ENCODE results near the gene PLCB3. TPM values are rescaled to one million over a fixed set of nuclear protein-coding genes. Genes with fewer than 3 reads are reported as not detected.
"Not testable (repeated sequence)": the region's sequence is repeated elsewhere in the genome, so short reads cannot be mapped to it uniquely, and the experiment has no call there.

Gene PLCB3
- polyA plus RNA-seq, 1 experiment: 30.2 TPM

DNA sequence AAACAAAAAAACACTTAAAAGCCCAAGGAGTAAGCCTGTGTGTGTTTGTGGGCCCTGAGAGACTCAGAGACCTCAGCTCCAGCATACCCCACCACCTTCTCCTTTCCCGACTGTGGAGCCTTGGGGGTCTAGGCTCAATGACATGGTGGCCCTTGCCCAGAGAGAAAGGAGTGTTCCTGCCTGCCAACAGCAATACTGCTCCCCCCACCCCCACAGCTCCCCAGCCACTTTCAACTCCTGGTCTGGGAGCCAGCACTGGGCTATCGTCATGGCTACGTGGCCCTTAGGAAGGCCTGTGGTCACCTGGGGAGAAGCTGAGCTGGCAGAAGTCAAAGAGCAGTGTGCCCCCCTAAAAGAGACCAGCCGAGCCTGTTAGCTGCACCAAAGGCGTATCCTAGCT lies 7.2 kb upstream of the PLCB3 start:
- H3K4me3 ChIP-seq (ENCODE audit: low read depth, low read length): no peak overlapping the region
- TF ChIP-seq, protein P1, sequence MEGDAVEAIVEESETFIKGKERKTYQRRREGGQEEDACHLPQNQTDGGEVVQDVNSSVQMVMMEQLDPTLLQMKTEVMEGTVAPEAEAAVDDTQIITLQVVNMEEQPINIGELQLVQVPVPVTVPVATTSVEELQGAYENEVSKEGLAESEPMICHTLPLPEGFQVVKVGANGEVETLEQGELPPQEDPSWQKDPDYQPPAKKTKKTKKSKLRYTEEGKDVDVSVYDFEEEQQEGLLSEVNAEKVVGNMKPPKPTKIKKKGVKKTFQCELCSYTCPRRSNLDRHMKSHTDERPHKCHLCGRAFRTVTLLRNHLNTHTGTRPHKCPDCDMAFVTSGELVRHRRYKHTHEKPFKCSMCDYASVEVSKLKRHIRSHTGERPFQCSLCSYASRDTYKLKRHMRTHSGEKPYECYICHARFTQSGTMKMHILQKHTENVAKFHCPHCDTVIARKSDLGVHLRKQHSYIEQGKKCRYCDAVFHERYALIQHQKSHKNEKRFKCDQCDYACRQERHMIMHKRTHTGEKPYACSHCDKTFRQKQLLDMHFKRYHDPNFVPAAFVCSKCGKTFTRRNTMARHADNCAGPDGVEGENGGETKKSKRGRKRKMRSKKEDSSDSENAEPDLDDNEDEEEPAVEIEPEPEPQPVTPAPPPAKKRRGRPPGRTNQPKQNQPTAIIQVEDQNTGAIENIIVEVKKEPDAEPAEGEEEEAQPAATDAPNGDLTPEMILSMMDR (IDR thresholded peaks at IDR 0.05; ENCODE audit: insufficient read depth, low read depth, low read length): no peak
- peaks cover 11% of the 10 kb centered on the region for H3K36me3 ChIP-seq (ENCODE audit: control insufficient read depth, insufficient read depth, low read length)
- CTCF ChIA-PET: interaction anchor here (1.0 to 2.0 kb wide), 5 partner anchors 11 to 111 kb away, joined by 3 to 10 read pairs (median 5); no protein-coding TSS in a partner anchor
- POLR2A ChIA-PET: interaction anchor here (1.1 kb wide), 1 partner anchor 59 kb away, joined by 3 read pairs; the partner anchor contains the start of gene STIP1
- H3K27me3 ChIP-seq (ENCODE audit: control insufficient read depth, insufficient read depth, low read length): no peaks in the 10 kb centered on the region
- no peak for DNase-seq (ENCODE audit: low read depth)

DNA sequence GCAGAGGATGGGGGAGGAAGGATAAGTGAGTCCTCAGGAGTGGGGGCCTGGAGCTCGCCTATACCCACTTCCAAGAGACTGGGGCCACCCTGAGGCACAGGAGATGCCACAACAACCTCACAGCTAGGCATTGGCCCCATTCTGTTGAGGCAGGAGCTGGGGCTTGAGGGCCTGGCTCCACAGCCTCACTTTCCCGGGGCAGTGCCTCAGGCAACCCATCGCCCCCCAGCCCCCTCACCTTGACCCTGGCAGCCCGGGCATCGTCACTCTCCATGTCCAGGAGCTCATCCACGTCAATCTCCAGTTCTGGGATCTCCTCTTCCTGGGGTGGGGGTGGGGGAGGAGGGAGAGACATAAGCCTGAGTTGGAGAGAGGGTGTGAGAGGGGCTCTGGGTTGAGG lies 6.4 kb upstream of the PLCB3 start:
- H3K36me3 ChIP-seq (ENCODE audit: control insufficient read depth, insufficient read depth, low read length): peaks cover 11% of the 10 kb centered on the region
- peak overlapping the region; percentile 94 for H3K4me3 ChIP-seq (ENCODE audit: low read depth, low read length)
- no peaks in the 10 kb centered on the region for H3K27me3 ChIP-seq (ENCODE audit: control insufficient read depth, insufficient read depth, low read length)
- CTCF ChIA-PET: interaction anchor here (1.0 to 8.2 kb wide), 6 partner anchors 24 to 110 kb away, joined by 5 to 92 read pairs (median 6); partner anchors contain the start of genes CATSPERZ, ESRRA and FERMT3
- DNase-seq (ENCODE audit: low read depth): no peak
- POLR2A ChIA-PET: interaction anchor here (0.7 kb wide), 1 partner anchor 60 kb away, joined by 3 read pairs; no protein-coding TSS in a partner anchor
- TF ChIP-seq, protein P1 (IDR thresholded peaks at IDR 0.05; ENCODE audit: insufficient read depth, low read depth, low read length): no peak

DNA sequence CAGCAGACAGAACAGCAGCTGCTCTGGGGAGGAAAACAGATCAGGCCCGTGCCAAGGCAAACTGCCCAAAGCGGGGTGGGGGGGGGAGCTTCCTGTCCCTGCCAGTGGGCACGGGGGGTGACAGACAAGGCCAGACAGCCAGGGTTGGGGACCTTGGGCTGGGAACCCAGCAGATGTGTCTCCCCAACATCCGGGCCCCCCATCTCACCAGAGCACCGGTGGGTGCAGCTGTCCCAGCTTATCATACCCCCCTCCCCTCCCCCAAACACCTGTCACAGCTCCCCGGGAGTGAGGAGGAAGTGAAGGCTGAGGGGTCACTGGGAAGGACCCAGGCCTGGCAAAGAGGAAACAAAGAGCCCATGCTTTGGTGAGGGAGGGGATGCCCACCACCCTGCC lies 5.9 kb upstream of the PLCB3 start:
- ChIA-PET CTCF (interaction anchor here (1.0 to 8.2 kb wide), 7 partner anchors 24 to 110 kb away, joined by 4 to 92 read pairs (median 6); partner anchors contain the start of genes CATSPERZ, ESRRA and FERMT3), POLR2A (interaction anchor here (0.7 kb wide), 1 partner anchor 60 kb away, joined by 3 read pairs; no protein-coding TSS in a partner anchor)
- Histone ChIP-seq H3K4me3 (ENCODE audit: low read depth, low read length) (peak overlapping the region; percentile 94), H3K27me3 (ENCODE audit: control insufficient read depth, insufficient read depth, low read length) (no peaks in the 10 kb centered on the region), H3K36me3 (ENCODE audit: control insufficient read depth, insufficient read depth, low read length) (peaks cover 11% of the 10 kb centered on the region)
- TF ChIP-seq, protein P1 (IDR thresholded peaks at IDR 0.05; ENCODE audit: insufficient read depth, low read depth, low read length): no peak
- DNase-seq (ENCODE audit: low read depth): no peak

GRCh38 chr11:64245797-64246620 lies 5.3 kb upstream of the PLCB3 start:
- CTCF ChIA-PET: interaction anchor here (0.7 to 8.2 kb wide), 12 partner anchors 12 to 598 kb away, joined by 3 to 92 read pairs (median 4); partner anchors contain the start of genes CATSPERZ, CDC42BPG, ESRRA and FERMT3
- no peak for DNase-seq (ENCODE audit: low read depth)
- Histone ChIP-seq H3K27me3 (ENCODE audit: control insufficient read depth, insufficient read depth, low read length) (no peaks in the 10 kb centered on the region), H3K4me3 (ENCODE audit: low read depth, low read length) (peak overlapping the region; percentile 94), H3K36me3 (ENCODE audit: control insufficient read depth, insufficient read depth, low read length) (peaks cover 11% of the 10 kb centered on the region)
- TF ChIP-seq, protein P1 (IDR thresholded peaks at IDR 0.05; ENCODE audit: insufficient read depth, low read depth, low read length): no peak
- POLR2A ChIA-PET: interaction anchor here (0.6 to 0.7 kb wide), 2 partner anchors 61 to 1406 kb away, joined by 3 to 5 read pairs; no protein-coding TSS in a partner anchor

DNA sequence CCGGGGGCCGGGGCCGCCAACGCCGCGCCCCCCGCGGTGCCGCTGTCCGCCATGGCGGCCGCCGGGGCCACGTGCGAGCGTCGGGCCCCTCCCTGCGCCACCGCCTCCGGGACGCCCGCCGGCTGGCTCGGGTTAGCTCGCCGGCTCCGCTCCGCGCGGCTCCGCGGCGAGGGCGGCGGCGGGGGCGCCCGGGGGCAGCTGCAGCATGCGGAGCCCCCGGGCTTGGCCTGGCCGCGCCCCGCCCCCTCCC lies 4.8 kb upstream of the PLCB3 start:
- POLR2A ChIA-PET: interaction anchor here (0.6 kb wide), 1 partner anchor 1407 kb away, joined by 5 read pairs; no protein-coding TSS in a partner anchor
- H3K27me3 ChIP-seq (ENCODE audit: control insufficient read depth, insufficient read depth, low read length); DNase-seq (ENCODE audit: low read depth): not testable (repeated sequence)
- Histone ChIP-seq H3K4me3 (ENCODE audit: low read depth, low read length) (peak overlapping the region; percentile 94), H3K36me3 (ENCODE audit: control insufficient read depth, insufficient read depth, low read length) (peaks cover 11% of the 10 kb centered on the region)
- CTCF ChIA-PET: interaction anchor here (0.7 to 8.2 kb wide), 8 partner anchors 11 to 598 kb away, joined by 3 to 92 read pairs (median 4); partner anchors contain the start of genes CATSPERZ, CDC42BPG, ESRRA and FERMT3
